ENCODE measurements around the gene EMC1. TPM values are rescaled to one million over a fixed set of nuclear protein-coding genes. Genes with fewer than 3 reads are reported as not detected.

EMC1 gene
- total and polyA plus RNA-seq, 7 experiments from 2014 or later: 18.6 to 43.7 (median 34.0) TPM

Other genes with a start within 250 kb of the EMC1 start
- gene UBR4, start 41.3 kb downstream of the EMC1 start, total RNA-seq: 100 to 1,000 TPM; 120 to 174 (median 159) TPM
- 10 to 100 TPM; 18.9 to 27.3 TPM for gene UBR4, start 41.3 kb downstream of the EMC1 start, polyA plus RNA-seq
- gene MRTO4, start 281 bp upstream of the EMC1 start, total RNA-seq: 10 to 100 TPM; 17.1 to 42.3 (median 22.4) TPM
- gene MRTO4, start 281 bp upstream of the EMC1 start, polyA plus RNA-seq: 10 to 100 TPM; 27.1 to 29.0 TPM
- gene AKR7A3, start 37.2 kb upstream of the EMC1 start, total RNA-seq: 1 to 10 TPM; 1.0 to 2.8 (median 1.2) TPM
- gene AKR7A3, start 37.2 kb upstream of the EMC1 start, polyA plus RNA-seq: not detected
- 10 to 100 TPM; 15.7 to 33.9 (median 25.2) TPM for gene AKR7A2, start 60.6 kb upstream of the EMC1 start, total RNA-seq
- gene AKR7A2, start 60.6 kb upstream of the EMC1 start, polyA plus RNA-seq: 100 to 1,000 TPM; 108 to 115 TPM
- gene SLC66A1, start 60.8 kb upstream of the EMC1 start, total RNA-seq: 1 to 10 TPM; 3.8 to 8.4 (median 7.2) TPM
- 1 to 10 TPM; 1.3 to 5.4 TPM for gene SLC66A1, start 60.8 kb upstream of the EMC1 start, polyA plus RNA-seq
- 100 to 1,000 TPM; 216 to 519 (median 264) TPM for gene CAPZB, start 234.0 kb upstream of the EMC1 start, total RNA-seq
- 100 to 1,000 TPM; 522 to 559 TPM for gene CAPZB, start 234.0 kb upstream of the EMC1 start, polyA plus RNA-seq

Data from naive thymus-derived CD4-positive, alpha-beta T cell (primary cell).